Endodermal cell (in vitro differentiated cells): Measurements from ENCODE around the gene PDK4. TPM values are rescaled to one million over a fixed set of nuclear protein-coding genes. Genes with fewer than 3 reads are reported as not detected.
"Not testable (repeated sequence)": the region's sequence is repeated elsewhere in the genome, so short reads cannot be mapped to it uniquely, and the experiment has no call there.

ENCODE experiments used
- DNase-seq: peaks from one replicate; pipeline ENCODE4 v3.0.0-alpha.2; 2017
- H3K27ac ChIP-seq: 2 replicates; pipeline ENCODE4 v1.5.1; 2013; ENCODE audit warnings: mild to moderate bottlenecking, low read depth, low read length, moderate library complexity
- H3K27me3 ChIP-seq: 2 replicates; pipeline ENCODE4 v1.6.1; 2013; ENCODE audit warnings: mild to moderate bottlenecking, low read length, moderate library complexity; ENCODE audit not compliant: insufficient read depth, control insufficient read depth, poor library complexity, severe bottlenecking
- H3K36me3 ChIP-seq: 2 replicates; pipeline ENCODE4 v1.7.0; 2013; ENCODE audit warnings: mild to moderate bottlenecking, low read length, moderate library complexity; ENCODE audit not compliant: control insufficient read depth, insufficient read depth
- H3K4me1 ChIP-seq: one replicate; pipeline ENCODE4 v1.7.0; 2013; ENCODE audit warnings: low read length; ENCODE audit not compliant: control insufficient read depth, insufficient read depth
- H3K4me3 ChIP-seq: 2 replicates; pipeline ENCODE4 v1.5.1; 2013; ENCODE audit warnings: mild to moderate bottlenecking, low read length, moderate library complexity
- H3K9ac ChIP-seq: 2 replicates; pipeline ENCODE4 v1.6.1; 2013; ENCODE audit warnings: mild to moderate bottlenecking, low read length, moderate library complexity; ENCODE audit not compliant: poor library complexity, severe bottlenecking; ENCODE audit errors: extremely low read depth
- H3K9me3 ChIP-seq: 2 replicates; pipeline ENCODE4 v1.6.1; 2013; ENCODE audit warnings: mild to moderate bottlenecking, low read length, moderate library complexity; ENCODE audit not compliant: control insufficient read depth
- H3K27ac Mint-ChIP-seq: 2 replicates; pipeline ENCODE4 v1.8.0; 2020; ENCODE audit warnings: mixed read lengths
- H3K27me3 Mint-ChIP-seq: 2 replicates; pipeline ENCODE4 v1.8.0; 2021; ENCODE audit warnings: mild to moderate bottlenecking, mixed read lengths; ENCODE audit not compliant: insufficient read depth
- H3K36me3 Mint-ChIP-seq: 2 replicates; pipeline ENCODE4 v1.8.0; 2020; ENCODE audit warnings: low read depth, mixed read lengths
- H3K4me1 Mint-ChIP-seq: 2 replicates; pipeline ENCODE4 v1.8.0; 2020; ENCODE audit warnings: mixed read lengths
- H3K4me3 Mint-ChIP-seq: 2 replicates; pipeline ENCODE4 v1.8.0; 2020; ENCODE audit warnings: mild to moderate bottlenecking, moderate library complexity, mixed read lengths
- H3K9me3 Mint-ChIP-seq: 2 replicates; pipeline ENCODE4 v1.8.0; 2020; ENCODE audit warnings: mild to moderate bottlenecking, mixed read lengths
- CTCF ChIP-seq: fragments of 200-600 bp; sonication (generic); conservative IDR thresholded peaks from 2 replicates; pipeline ENCODE4 v1.5.0; 2021; ENCODE audit warnings: antibody characterized with exemption, mild to moderate bottlenecking
- WGBS, 2 experiments: methylation state at CpG; one replicate each; pipeline versions ENCODE4 v1.1.5 to v1.1.7; 2013; ENCODE audit warnings: missing lambda C conversion rate in 2 of 2, mixed read lengths in 1 of 2; ENCODE audit not compliant: insufficient coverage in 1 of 2, insufficient read length in 1 of 2; 5-methylcytosine and 5-hydroxymethylcytosine counted together
- total RNA-seq, 2 donors: library from RNA; stranded (reverse); fragmentation: NEBNext Ultra II Directional in 1 of 2; extraction: Animal tissue kit (Norgen Biotek cat#: 25700) in 1 of 2; gene quantifications; 2 replicates in 1 of 2; 3 replicates in 1 of 2; pipeline ENCODE4 v1.2.1, GENCODE V29; 2021

Gene PDK4
- total RNA-seq, 2 donors from 2014 or later: 0.42 to 0.73 TPM

GRCh38 chr7:95607561-95607960, 11.2 kb upstream of the PDK4 start:
- no peak for TF ChIP-seq CTCF
- no peak overlapping the region for H3K9ac ChIP-seq
- Mint-ChIP-seq H3K27me3 (peaks cover 11% of the 10 kb centered on the region), H3K9me3 (peaks cover 25% of the 10 kb centered on the region), H3K27ac (no peak overlapping the region), H3K4me1 (peaks cover 28% of the 10 kb centered on the region), H3K4me3 (no peak overlapping the region), H3K36me3 (no peaks in the 10 kb centered on the region)
- H3K36me3 ChIP-seq: no peaks in the 10 kb centered on the region
- WGBS, 2 experiments: 96 to 100% methylated on average over 3 of the region's 3 CpGs
- no peak overlapping the region for H3K4me3 ChIP-seq
- H3K9me3 ChIP-seq: no peaks in the 10 kb centered on the region
- H3K27me3 ChIP-seq: no peaks in the 10 kb centered on the region
- peaks cover 14% of the 10 kb centered on the region for H3K4me1 ChIP-seq
- no peak for DNase-seq
- no peak overlapping the region for H3K27ac ChIP-seq

GRCh38 chr7:95605275-95605674, 9.0 kb upstream of the PDK4 start:
- Histone ChIP-seq H3K27ac (no peak overlapping the region), H3K36me3 (no peaks in the 10 kb centered on the region), H3K9me3 (no peaks in the 10 kb centered on the region), H3K4me3 (no peak overlapping the region), H3K9ac (no peak overlapping the region), H3K4me1 (peaks cover 14% of the 10 kb centered on the region), H3K27me3 (peaks cover 16% of the 10 kb centered on the region)
- no peaks in the 10 kb centered on the region for H3K36me3 Mint-ChIP-seq
- peaks cover 25% of the 10 kb centered on the region for H3K9me3 Mint-ChIP-seq
- no peak for DNase-seq
- peaks cover 32% of the 10 kb centered on the region for H3K4me1 Mint-ChIP-seq
- 95 to 98% methylated on average over 13 to 21 of the region's 21 CpGs for WGBS, 2 experiments
- no peak for TF ChIP-seq CTCF
- no peak overlapping the region for H3K4me3 Mint-ChIP-seq
- peaks cover 24% of the 10 kb centered on the region for H3K27me3 Mint-ChIP-seq
- no peak overlapping the region for H3K27ac Mint-ChIP-seq

GRCh38 chr7:95604811-95605210, 8.5 kb upstream of the PDK4 start:
- WGBS, 2 experiments: 83 to 99% methylated on average over 1 to 3 of the region's 3 CpGs
- H3K27me3 Mint-ChIP-seq: peaks cover 27% of the 10 kb centered on the region
- H3K27ac ChIP-seq, H3K9me3 ChIP-seq, H3K4me3 ChIP-seq, H3K9ac ChIP-seq, DNase-seq, H3K27ac Mint-ChIP-seq, H3K4me3 Mint-ChIP-seq, H3K36me3 ChIP-seq, H3K36me3 Mint-ChIP-seq: not testable (repeated sequence)
- peaks cover 28% of the 10 kb centered on the region for H3K4me1 Mint-ChIP-seq
- Histone ChIP-seq H3K4me1 (peaks cover 12% of the 10 kb centered on the region), H3K27me3 (peaks cover 21% of the 10 kb centered on the region)
- H3K9me3 Mint-ChIP-seq: peaks cover 25% of the 10 kb centered on the region

- H3K27ac ChIP-seq, H3K36me3 ChIP-seq, H3K36me3 Mint-ChIP-seq, H3K9ac ChIP-seq, H3K4me3 ChIP-seq, DNase-seq, H3K4me1 ChIP-seq, H3K27ac Mint-ChIP-seq, H3K4me3 Mint-ChIP-seq, H3K9me3 ChIP-seq: not testable (repeated sequence)
- Mint-ChIP-seq H3K9me3 (peaks cover 25% of the 10 kb centered on the region), H3K27me3 (peaks cover 31% of the 10 kb centered on the region), H3K4me1 (peaks cover 24% of the 10 kb centered on the region)
- WGBS, 2 experiments: 91 to 93% methylated on average over 2 of the region's 2 CpGs
- peaks cover 25% of the 10 kb centered on the region for H3K27me3 ChIP-seq
Observed at GRCh38 chr7:95604397-95604796, 8.1 kb upstream of the PDK4 start.
